CD4-positive, alpha-beta T cell treated with Interleukin-17A for 1 hour (primary cell): ENCODE data around the gene PPM1N.
"Not testable (repeated sequence)": the region's sequence is repeated elsewhere in the genome, so short reads cannot be mapped to it uniquely, and the experiment has no call there.

Experiments
- DNase-seq: peaks from one replicate; pipeline ENCODE4 v3.0.0-alpha.2; 2020

PPM1N gene

DNA sequence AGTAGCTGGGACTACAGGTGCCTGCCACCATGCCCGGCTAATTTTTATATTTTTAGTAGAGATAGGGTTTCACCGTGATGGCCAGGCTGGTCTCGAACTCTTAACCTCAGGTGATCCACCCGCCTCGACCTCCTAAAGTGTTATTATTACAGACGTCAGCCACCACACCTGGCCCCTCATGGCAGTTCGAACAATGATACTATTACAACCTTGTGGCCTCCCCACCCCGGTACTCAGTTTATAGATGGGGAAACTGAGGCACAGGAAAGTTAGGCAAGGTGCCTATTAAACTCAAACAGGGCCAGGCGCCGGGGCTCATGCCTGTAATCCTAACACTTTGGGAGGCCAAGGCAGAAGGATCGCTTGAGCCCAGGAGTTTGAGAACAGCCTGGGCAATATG, 12.1 kb downstream of the PPM1N start:
- not testable (repeated sequence) for DNase-seq

DNA sequence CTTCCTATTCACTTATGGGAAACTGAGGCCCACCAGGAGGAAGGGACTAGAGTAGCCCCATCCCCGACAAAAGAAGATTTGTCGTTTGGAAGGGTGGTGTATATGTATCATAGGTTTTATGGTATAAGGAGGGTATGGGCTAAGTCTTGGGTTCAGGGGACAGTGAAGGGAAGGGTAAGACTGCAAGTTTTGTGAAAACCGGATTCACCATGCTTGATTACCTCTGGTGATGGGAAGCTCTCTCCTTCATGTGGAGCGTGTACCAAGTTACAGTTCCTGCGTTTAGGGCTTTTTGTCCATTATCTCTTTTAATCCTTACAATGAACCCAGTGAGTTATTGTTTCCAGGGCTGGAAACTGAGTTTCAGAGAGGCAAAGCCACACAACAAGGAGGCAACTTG, 12.8 kb downstream of the PPM1N start:
- DNase-seq, result no peak

DNA sequence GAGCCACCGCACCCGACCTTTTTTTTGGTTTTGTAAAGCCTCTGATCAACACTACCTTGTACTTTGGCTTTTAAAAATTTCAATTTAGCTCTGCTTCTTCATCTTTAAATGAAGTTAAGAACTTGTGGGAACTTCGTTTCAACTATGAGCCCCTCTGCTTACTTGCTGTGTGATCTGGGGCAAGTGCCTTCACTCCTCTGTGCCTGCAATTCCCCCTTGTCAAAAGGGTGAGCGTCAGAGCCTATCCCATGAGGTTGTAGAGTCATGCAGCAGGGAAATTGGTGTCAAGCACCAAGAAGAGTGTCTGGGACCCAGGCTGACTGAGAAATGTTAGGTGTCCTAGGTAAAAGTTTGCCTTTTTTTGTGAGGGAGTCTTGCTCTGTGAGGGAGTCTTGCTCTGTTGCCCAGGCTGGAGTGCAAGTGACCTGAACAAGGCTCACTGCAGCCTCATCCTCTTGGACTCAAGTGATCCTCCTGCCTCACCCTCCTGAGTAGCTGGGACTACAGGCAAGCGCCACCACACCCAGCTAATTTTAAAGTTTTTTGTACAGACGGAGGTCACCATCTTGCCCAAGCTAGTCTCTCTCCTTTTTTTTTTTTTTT, 14.7 kb downstream of the PPM1N start:
- DNase-seq, result no peak

DNA sequence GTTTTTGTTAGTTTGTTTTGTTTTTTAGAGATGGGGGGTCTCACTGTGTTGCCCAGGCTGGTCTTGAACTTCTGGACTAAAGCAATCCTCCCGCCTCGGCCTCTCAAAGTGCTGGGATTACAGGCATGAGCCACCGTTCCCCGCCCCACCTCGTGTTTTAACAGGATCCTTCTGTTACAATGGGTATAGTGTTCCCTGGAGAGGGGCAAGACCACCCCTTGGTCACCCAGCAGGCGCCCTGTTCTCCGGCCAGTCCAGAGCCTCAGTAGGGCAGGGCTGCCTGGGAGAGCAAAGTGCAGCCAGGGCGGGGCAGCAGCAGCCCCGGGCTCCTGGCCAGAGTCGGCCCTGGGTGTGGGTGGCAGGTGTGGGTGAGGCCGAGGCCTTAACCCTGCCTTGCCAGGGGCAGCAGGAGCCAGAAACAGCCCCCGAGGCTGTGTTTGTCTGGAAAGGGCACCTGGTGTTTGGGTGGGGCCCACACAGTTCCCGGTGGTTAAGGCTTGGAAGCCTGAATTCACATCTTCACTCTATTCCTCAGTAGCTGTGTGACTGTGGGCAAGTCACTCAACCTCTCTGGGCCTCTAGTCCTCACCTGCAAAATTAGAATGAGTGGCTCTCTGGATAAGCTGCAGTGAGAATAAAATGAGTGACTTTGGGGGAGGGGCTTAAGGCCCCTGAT, 16.3 kb downstream of the PPM1N start:
- no peak for DNase-seq

DNA sequence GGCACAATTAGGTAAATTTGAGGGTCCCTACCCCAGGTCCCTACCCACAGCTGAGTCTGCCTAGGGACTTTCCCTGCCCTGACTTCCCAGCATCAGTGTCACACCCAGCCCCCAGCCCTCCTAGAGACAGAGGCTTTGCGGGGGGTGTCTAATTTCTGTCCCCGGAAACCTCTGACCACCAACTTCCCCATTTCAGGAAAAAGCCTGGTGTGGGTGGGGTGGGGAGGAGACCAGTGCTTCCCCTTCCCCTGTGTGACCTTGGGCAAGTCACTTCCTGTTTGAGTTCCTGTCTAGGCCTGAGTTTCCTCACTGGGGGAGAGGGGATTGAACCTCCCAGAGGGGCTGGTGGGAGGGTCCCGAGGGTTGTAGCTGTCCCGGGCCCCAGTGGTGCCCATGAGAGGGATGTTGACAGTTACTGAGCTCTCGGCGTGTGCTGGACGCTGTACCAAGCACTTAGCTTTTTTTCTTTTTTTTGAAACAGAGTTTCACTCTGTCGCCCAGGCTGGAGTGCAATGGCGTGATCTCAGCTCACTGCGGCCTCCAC, 16.9 kb downstream of the PPM1N start:
- peak; percentile 62 for DNase-seq

DNA sequence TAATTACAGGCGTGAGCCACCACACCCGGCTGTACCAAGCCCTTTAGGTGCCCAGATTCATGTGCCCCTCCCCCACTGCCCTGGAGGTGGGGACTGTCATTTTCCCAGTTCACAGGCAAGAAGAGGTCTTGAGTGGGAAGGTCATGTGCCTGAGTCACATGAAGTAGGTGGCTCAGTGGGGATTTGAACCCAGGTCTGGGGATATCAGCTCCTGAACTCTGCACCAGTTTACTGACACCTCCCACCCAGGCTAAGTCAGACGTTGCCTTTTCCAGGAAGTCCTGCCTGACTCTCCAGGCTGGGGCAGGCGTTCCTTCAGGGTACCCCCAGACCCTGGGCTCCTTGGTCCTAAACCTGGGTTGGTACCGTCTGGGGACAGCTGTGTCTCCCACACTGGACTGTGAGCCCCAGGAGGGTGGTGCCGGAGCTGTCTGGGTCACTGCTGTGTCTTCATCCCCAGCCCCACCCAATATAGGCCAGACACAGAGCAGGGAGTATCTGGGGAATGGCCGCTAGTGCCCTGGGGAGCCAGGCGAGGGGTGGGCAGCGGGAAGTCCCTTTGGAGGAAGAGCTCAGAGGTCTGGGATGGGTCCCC, 17.7 kb downstream of the PPM1N start:
- DNase-seq, result no peak

DNA sequence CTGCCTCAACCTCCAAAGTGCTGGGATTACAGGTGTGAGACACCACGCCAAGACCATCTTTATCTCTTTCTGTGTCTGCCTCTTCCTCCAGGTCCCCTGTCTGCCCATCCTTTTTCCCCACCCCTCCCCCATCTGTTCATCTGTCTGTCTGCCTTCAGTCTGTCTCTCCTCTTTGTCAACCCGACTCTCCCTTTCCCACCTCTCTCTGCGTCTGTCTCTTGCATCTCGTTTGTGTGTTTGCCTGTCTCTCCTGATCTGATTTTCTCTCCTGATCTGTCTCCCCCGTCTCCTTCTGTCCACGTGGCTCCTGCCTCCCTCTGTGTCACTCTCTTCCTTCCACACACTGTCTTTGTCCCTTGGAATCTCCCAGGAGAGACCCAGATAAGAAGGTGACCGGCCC, 19.0 kb downstream of the PPM1N start:
- no peak for DNase-seq

DNA sequence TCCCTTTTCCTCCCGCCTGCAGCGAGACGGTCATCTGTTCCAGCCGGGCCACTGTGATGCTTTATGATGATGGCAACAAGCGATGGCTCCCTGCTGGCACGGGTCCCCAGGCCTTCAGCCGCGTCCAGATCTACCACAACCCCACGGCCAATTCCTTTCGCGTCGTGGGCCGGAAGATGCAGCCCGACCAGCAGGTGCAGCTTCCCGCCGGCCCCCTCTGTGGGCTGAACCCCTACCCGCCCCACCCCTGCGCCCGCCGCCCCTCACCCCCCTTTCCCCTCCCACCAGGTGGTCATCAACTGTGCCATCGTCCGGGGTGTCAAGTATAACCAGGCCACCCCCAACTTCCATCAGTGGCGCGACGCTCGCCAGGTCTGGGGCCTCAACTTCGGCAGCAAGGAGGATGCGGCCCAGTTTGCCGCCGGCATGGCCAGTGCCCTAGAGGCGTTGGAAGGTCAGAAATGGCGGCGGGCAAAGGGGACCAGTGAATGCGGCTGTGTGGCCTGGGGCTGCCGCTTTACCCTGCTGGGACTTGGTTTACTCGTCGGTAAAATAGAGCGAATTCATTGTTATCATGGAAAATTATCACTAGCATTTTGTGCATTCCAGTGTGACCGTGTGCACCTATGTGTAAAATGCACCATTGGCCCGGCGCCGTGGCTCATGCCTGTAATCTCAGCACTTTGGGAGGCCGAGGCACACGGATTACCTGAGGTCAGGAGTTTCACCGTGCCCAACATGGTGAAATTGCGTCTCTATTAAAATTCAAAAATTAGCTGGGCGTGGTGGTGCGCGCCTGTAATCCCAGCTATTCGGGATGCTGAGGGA, 19.6 kb downstream of the PPM1N start:
- DNase-seq, result no peak

DNA sequence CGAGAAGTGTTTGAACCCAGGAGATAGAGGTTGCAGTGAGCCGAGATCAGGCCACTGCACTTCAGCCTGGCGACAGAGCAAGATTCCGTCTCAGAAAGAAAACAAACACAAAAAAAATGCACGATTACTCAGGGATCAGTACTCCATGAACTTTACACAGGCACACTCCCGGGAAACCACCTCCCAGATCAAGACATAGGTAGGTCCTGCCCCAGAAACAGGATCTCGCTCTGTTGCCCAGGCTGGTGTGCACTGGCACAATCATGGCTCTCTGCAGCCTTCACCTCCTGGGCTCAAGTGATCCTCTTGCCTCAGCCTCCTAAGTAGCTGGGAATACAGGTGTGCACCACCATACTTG, 20.2 kb downstream of the PPM1N start:
- no peak for DNase-seq

DNA sequence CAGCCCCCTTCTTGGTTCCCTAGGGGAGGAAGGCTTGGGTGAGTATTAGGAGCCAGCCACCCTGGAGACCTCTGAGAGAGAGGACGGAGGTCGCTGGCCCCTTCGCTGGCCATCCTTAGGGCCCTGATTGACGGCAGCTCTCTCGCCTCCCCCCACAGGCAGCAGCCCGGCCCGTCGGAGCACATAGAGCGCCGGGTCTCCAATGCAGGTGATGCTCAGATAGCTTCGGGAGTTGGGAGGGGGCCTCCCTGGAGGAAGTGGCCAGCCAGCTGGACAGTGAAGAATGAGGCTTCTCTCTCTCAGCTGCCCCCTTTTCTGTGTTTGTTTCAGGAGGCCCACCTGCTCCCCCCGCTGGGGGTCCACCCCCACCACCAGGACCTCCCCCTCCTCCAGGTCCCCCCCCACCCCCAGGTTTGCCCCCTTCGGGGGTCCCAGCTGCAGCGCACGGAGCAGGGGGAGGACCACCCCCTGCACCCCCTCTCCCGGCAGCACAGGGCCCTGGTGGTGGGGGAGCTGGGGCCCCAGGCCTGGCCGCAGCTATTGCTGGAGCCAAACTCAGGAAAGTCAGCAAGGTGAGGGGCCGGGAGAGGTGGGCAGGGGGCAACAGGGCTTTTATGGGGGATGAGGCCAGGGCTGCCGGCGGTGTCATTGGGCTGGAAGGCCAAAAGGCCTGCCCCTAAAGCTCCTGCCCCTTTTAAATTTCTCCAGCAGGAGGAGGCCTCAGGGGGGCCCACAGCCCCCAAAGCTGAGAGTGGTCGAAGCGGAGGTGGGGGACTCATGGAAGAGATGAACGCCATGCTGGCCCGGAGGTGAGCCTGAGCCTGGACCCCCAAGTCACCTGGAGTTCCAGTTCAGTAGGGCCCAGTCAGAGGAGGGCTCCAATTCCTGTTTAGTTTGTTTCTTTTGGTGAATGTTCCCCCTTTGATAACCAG, 24.0 kb downstream of the PPM1N start:
- DNase-seq, result no peak

DNA sequence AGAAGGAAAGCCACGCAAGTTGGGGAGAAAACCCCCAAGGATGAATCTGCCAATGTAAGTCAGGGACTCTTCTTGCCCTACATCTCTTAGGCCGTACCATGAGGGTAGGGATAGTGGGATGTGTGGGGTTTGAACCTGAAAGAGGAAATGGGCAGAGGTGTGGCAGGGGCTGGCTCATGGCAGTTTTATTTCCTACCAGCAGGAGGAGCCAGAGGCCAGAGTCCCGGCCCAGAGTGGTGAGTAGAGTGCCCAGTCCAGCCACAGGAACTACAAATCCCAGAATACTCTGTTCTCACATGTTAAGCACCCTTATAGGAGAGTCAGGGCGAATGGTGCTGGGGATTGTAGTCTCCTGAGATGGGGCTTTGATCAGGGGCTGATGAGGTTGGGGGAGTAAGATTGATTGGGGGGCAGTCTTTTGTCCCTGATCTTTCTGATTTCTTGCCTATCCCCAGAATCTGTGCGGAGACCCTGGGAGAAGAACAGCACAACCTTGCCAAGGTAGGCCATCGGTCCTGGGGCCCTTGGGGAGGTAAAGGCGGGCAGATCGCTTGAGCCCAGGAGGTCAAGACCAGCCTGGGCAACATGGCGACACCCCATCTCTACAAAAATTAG, 25.5 kb downstream of the PPM1N start:
- DNase-seq, result peak; percentile 89

DNA sequence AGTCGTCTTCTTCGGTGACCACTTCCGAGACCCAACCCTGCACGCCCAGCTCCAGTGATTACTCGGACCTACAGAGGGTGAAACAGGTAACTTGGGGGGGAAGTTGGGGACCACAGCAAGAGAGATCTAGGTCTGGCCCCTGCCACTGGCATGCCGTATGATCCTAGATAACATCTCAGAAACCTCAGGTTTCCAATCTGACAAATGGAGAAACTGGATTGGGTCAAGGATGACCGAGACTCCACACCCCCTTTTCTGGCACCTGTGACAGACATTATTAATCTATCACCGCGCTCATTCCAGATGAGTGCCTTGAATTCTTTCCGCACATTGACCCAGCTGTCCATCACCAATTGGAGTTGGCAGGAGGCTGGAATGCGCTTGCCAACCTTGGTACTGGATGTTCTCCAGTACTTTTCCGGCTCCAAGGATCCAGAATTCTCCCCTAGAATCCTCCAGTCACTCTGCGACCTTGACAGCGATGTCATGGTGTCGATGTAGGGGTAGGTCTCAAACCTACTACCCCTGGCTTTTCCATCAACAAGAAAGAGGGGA, 26.4 kb downstream of the PPM1N start:
- no peak for DNase-seq

DNA sequence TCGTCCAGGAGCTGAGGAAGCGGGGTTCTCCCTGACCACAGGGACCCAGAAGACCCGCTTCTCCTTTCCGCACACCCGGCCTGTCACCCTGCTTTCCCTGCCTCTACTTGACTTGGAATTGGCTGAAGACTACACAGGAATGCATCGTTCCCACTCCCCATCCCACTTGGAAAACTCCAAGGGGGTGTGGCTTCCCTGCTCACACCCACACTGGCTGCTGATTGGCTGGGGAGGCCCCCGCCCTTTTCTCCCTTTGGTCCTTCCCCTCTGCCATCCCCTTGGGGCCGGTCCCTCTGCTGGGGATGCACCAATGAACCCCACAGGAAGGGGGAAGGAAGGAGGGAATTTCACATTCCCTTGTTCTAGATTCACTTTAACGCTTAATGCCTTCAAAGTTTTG, 27.9 kb downstream of the PPM1N start:
- no peak for DNase-seq

DNA sequence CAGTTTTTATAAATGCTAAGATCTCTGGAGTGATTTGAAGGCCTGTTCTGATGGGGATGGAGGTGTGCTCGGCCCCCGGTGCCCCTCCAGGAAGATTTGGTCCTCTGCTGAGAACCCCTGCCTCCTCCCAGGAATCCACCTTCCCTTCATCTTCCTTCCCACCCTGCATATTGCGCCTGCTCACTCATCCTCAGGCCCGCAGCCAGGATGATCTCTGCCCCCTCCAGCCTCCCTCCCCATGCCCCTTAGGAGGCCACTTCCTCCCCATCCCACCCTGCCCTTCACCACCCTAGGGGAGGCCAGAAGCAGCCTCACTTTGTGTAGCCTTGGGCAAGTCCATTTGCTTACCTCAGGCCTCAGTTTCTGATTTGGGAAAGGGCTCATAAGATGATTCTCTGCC, 28.7 kb downstream of the PPM1N start:
- DNase-seq, result no peak

DNA sequence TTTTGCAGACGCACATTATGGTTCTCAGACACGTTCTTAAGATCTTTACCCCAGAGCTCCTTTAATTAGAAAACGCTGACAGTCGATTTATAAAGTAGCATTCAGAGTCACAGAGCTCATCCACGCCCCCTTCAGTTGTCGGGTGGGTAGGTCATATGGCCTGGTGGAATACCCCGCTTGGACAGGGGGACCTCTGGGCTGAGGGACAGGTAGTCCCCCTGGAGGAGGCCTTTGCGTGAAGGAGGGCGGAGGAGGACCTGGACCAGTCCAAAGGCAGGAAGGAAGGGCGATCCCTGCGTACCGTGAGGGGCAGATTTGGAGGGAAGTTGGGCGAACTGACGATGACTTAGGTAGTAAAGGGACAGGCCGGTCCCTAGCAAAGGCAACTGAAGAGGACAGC, 29.5 kb downstream of the PPM1N start:
- no peak for DNase-seq

DNA sequence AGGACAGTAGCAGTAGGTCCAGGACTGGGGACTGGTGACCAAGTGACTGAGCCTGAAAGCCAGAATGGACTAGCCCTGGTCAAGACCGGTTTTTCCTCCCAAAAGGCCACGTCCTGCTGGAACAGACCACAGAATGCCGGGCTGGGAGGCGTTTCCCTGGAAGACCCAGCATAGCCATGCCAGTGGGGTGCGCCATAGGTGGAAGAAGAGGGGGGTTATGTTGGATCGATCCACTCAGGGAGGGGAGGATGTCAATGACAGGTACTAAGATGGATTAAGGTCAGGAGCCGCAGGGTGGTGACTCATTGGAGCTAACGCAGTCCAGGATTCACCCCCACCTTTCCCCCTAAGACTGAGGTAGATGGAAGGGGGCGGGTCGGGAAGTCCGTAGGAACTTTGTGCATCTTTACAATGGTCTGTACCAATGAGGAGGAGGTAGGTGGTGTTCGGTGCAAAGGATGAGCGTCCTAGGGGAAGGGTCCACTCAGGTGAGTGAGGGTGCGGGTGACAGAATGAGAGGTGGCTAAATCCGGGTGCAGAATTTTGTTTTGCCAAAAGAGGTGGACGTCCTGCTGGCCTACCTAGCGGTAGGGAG, 30.0 kb downstream of the PPM1N start:
- no peak for DNase-seq

DNA sequence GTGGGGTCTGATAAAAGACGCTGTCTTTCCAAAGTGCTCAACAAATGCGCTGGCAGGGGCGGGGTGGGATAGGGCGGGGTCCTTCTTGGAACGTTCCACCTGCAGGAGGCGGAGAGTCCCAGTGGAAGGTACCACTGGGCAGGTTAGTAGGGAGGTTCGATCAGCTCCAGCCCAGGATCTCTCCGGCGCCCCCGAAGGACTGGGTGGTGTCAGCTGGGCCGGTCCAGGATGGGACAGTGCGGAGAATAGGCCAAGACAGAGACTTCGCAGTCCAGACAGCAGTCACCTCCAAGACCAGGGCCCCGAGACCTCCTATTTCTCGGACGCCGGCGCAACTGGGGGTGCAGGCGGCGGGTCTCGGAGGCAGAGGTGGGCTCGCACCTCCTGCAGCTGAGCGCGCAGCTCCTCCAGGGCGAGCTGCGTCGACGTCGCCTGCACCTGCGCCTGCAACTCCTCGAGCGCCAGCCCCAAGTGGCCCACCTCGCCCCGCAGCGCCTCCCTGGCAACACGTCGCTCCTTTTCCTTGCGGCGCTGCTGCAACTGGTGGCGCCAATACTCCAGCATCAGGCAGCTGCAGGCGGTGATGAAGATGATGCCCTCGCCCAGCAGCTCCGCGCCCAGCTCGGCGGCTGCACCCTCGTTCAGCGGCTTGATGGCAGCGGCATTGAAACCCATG, 30.6 kb downstream of the PPM1N start:
- no peak for DNase-seq

DNA sequence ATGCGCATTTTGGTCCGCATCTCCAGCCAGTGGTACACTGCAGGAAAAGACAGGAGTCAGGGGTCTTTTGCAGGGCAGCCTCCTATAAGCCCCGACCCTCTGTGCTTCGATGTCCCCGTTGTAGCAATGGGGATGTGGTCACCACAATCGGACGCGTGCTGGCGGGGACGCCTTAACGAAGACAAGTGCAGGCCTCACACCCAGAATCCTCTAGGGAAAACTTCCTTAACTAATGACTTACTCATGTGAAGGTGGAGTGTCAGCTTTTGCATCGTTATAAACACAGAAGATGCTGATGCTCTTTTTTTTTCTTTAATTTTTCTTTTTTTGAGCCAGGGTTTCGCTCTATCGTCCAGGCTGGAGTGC, 31.2 kb downstream of the PPM1N start:
- no peak for DNase-seq

DNA sequence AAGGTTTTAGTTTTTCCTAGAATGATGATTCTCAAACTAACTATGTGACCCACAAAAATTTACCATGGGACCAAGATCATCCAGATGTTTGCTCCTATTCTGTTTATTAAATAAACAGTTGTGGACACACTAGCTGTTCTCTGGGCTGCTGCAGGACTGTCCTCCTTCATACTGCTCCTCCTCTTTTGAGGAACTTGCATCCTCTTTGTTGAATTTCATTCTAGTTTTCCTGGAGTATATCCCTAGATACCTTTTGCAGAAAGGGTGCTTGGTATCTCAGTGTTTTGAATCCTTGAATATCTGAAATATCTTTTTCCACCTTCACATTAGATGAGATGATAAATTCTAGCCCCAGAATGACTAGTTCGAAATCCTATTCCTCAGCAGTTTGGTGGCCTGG, 33.1 kb downstream of the PPM1N start:
- no peak for DNase-seq

DNA sequence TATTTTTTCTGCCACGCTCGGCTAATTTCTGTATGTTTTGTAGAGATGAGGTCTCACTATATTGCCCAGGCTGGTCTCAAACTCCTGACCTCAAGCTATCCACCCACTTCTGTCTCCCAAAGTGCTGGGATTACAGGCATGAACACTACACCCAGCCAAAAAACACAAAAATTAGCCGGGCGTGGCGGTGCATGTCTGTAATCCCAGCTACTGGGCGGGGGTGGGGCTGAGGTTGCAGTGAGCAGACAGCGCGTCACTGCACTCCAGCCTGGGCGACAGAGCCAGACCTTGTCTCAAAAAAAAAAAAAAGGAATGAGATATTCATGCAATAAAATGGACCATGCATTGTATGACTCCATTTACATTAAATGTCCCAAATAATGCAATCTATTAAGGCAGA, 41.2 kb downstream of the PPM1N start:
- no peak for DNase-seq

DNA sequence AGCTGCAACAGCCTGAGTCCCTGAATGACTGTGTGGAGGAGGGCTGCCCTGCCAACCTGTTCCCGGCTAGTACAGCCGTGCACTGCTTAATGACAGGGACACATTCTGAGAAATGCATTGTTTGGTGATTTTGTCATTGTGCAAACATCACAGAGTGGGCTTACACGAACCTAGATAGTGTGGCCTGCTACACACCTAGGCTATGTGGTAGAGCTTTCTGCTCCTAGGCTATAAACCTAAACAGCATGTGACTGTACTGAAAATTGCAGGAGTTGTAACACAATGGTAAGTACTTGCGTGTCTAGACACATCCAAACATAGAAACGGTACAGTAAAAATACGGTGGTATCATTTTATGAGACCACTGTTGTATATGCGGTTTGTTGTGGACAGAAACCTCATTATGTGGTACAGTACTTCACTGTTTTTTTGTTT, 44.0 kb downstream of the PPM1N start:
- no peak for DNase-seq
